T-cell (primary cell): ENCODE results near the gene CTRB2. TPM values are rescaled to one million over a fixed set of nuclear protein-coding genes. Genes with fewer than 3 reads are reported as not detected.

Experiments
- ATAC-seq, 4 experiments: fragments of 200-7000 bp in 3 of 4; fragments of 150-1000 bp in 1 of 4; cut with Tn5 transposase; replicated peaks in 1 of 4; 1 replicate in 3 of 4; 2 replicates in 1 of 4; pipeline ENCODE4 v1.10.0; 2021; ENCODE audit warnings: moderate library complexity in 3 of 4, mild to moderate bottlenecking in 2 of 4, moderate number of reproducible peaks in 1 of 4
- CTCF ChIA-PET, 2 donors: fragments of 300-600 bp; sonication (Branson Sonifier 250); formaldehyde crosslinking; loops; one replicate each; lab custom pipeline; 2022; ENCODE audit warnings: antibody characterized with exemption in 2 of 2; lab: Charles Lee
- POLR2A ChIA-PET, 2 donors: fragments of 300-600 bp; sonication (Branson Sonifier 250); formaldehyde crosslinking; loops; one replicate each; lab custom pipeline; 2022; ENCODE audit warnings: antibody characterized with exemption in 2 of 2; lab: Charles Lee
- DNase-seq, 35 experiments: peaks; one replicate each; pipeline versions ENCODE4 v3.0.0 to v3.0.0-alpha.2; 2013 to 2023
- H3K27ac ChIP-seq: one replicate; pipeline ENCODE4 v1.5.1; 2013; ENCODE audit warnings: low read length
- H3K27me3 ChIP-seq, 2 experiments: replicated peaks in 1 of 2; 1 replicate in 1 of 2; 2 replicates in 1 of 2; pipeline versions ENCODE4 v1.6.1 to v1.7.0; 2013; ENCODE audit warnings: low read length in 1 of 2, mixed read lengths in 1 of 2; ENCODE audit not compliant: control insufficient read depth in 2 of 2, insufficient read depth in 2 of 2; ENCODE audit errors: extremely low read depth in 1 of 2
- H3K36me3 ChIP-seq, 2 donors: 1 replicate in 1 of 2; 2 replicates in 1 of 2; pipeline versions ENCODE4 v1.6.1 to v1.7.0; 2013; ENCODE audit warnings: low read length in 1 of 2; ENCODE audit not compliant: control insufficient read depth in 2 of 2, insufficient read depth in 1 of 2; ENCODE audit errors: extremely low read depth in 1 of 2
- H3K4me1 ChIP-seq, 2 experiments: 1 replicate in 1 of 2; 2 replicates in 1 of 2; pipeline versions ENCODE4 v1.6.1 to v1.7.0; 2013; ENCODE audit warnings: low read length in 2 of 2, mixed read lengths in 1 of 2; ENCODE audit not compliant: insufficient read depth in 2 of 2, control insufficient read depth in 1 of 2; ENCODE audit errors: extremely low read depth in 1 of 2
- H3K4me3 ChIP-seq, 2 donors: 1 replicate in 1 of 2; 2 replicates in 1 of 2; pipeline versions ENCODE4 v1.5.1 to v1.7.0; 2013; ENCODE audit warnings: mild to moderate bottlenecking in 2 of 2, low read length in 1 of 2, moderate library complexity in 1 of 2; ENCODE audit not compliant: control insufficient read depth in 1 of 2; ENCODE audit errors: extremely low read depth in 1 of 2
- H3K9me3 ChIP-seq: 2 replicates; pipeline ENCODE4 v1.7.0; 2013
- H3K27ac Mint-ChIP-seq, 2 donors: one replicate each; pipeline ENCODE4 v1.8.0; 2020 to 2021; ENCODE audit warnings: mild to moderate bottlenecking in 2 of 2, mixed read lengths in 2 of 2
- H3K27me3 Mint-ChIP-seq, 2 donors: one replicate each; pipeline ENCODE4 v1.8.0; 2021 to 2022; ENCODE audit warnings: mixed read lengths in 2 of 2
- H3K36me3 Mint-ChIP-seq: one replicate; pipeline ENCODE4 v1.8.0; 2021; ENCODE audit warnings: mixed read lengths
- H3K4me1 Mint-ChIP-seq, 3 donors: one replicate each; pipeline ENCODE4 v1.8.0; 2020 to 2022; ENCODE audit warnings: mixed read lengths in 3 of 3, mild to moderate bottlenecking in 1 of 3
- H3K4me3 Mint-ChIP-seq, 3 donors: one replicate each; pipeline ENCODE4 v1.8.0; 2020 to 2022; ENCODE audit warnings: mild to moderate bottlenecking in 3 of 3, mixed read lengths in 3 of 3, moderate library complexity in 3 of 3
- H3K9me3 Mint-ChIP-seq, 3 donors: one replicate each; pipeline ENCODE4 v1.8.0; 2020 to 2022; ENCODE audit warnings: mixed read lengths in 3 of 3
- WGBS: methylation state at CpG from one replicate; pipeline ENCODE4 v1.1.5; 2013; ENCODE audit warnings: missing lambda C conversion rate; ENCODE audit not compliant: insufficient coverage; 5-methylcytosine and 5-hydroxymethylcytosine counted together
- total RNA-seq, 35 experiments: library from RNA in 6 of 35; stranded (reverse) in 6 of 35; fragments of 120-200 nt in 1 of 35; gene quantifications; one replicate each; pipeline versions ENCODE4 v1.2.1 to v1.2.4 and lab custom pipeline; 2013 to 2026

CTRB2 gene
- total RNA-seq, 5 donors from 2014 or later (not counting 1 experiment from before 2014, with no cell fraction given), result 14.4 to 18.7 (median 15.1) TPM; not detected in 2

DNA sequence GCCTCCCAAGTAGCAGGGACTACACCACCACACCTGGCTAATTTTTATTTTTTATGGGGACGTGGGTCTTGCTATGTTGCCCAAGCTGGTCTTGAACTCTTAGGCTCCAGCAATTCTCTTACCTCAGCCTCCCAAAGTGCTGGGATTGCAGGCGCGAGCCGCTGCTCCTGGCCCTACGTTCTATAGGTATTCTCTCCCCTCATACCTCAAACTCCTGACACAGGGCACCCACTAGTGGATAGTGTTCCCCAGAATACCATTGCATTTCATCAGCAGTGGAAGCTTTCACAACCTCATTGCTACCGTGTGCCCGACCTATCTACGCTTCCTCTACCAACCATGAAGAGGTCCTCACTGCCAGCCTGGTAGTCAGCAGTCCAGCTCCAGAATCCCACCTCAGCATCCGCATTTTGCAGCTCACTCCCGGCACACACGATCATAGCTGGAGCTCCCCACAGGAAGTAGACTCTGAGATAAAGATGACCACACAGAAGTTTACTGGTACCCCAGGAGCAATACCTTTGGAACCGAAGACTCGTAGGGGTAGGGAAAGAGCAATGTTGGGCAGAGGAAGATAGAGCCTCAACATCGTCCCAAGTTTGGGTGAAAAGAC is 9.3 kb downstream of the CTRB2 start:
- WGBS, result 51% methylated on average over 9 of the region's 14 CpGs
- H3K9me3 ChIP-seq, result no peaks in the 10 kb centered on the region
- no peak overlapping the region for H3K4me3 Mint-ChIP-seq
- H3K36me3 Mint-ChIP-seq, result no peaks in the 10 kb centered on the region
- no peak overlapping the region for H3K27ac ChIP-seq
- H3K27me3 Mint-ChIP-seq, result peaks cover 15 to 18% of the 10 kb centered on the region in 2 donors
- peaks cover 18 to 20% (median 18%) of the 10 kb centered on the region in 3 donors for H3K4me1 Mint-ChIP-seq
- POLR2A ChIA-PET, result no interaction called here
- no peak for ATAC-seq
- no peaks in the 10 kb centered on the region for H3K36me3 ChIP-seq
- H3K27me3 ChIP-seq, result peaks cover 0 to 32% of the 10 kb centered on the region in 2 experiments
- CTCF ChIA-PET, result interaction anchor here (0.6 to 2.9 kb wide), 9 partner anchors 36 to 267 kb away, joined by 3 to 61 read pairs (median 3); partner anchors contain the start of genes CFDP1 (in 1 of the 2) and TMEM170A (in 1 of the 2)
- H3K9me3 Mint-ChIP-seq, result no peaks in the 10 kb centered on the region
- H3K27ac Mint-ChIP-seq, result no peak overlapping the region
- no peak overlapping the region for H3K4me3 ChIP-seq
- peaks cover 2 to 17% of the 10 kb centered on the region in 2 experiments for H3K4me1 ChIP-seq
- DNase-seq, result no peak

DNA sequence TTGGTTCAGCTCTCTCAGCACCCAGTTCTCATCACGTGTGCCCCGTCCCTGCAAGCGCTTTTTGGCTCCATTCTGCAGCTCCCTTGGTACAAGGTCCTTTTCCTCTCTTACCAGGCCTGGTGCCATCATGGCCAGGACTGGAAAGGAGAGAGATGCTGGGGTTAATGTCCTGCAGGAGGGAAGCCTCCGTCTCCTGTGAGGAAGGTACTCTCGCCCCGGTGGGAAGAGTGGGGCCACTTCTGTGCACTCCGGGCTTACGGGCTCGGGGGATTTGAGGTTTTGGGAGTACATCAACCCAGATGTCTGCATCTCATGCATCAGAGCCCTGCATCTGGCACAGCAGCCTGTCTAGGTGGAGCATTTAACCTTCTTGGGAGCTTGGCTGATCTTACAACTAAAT is 10.1 kb downstream of the CTRB2 start:
- POLR2A ChIA-PET, result no interaction called here
- CTCF ChIA-PET, result interaction anchor here (0.6 to 1.0 kb wide), 3 partner anchors 13 to 185 kb away, joined by 3 to 6 read pairs (median 3); no protein-coding TSS in a partner anchor

GRCh38 chr16:75195811-75196790 is 10.9 kb downstream of the CTRB2 start:
- Mint-ChIP-seq H3K27me3 (peaks cover 16 to 18% of the 10 kb centered on the region in 2 donors), H3K4me3 (no peak overlapping the region), H3K27ac (no peak overlapping the region), H3K4me1 (peaks cover 8 to 11% (median 10%) of the 10 kb centered on the region in 3 donors), H3K36me3 (no peaks in the 10 kb centered on the region), H3K9me3 (no peaks in the 10 kb centered on the region)
- Histone ChIP-seq H3K36me3 (no peaks in the 10 kb centered on the region), H3K27ac (no peak overlapping the region), H3K27me3 (peaks cover 0 to 32% of the 10 kb centered on the region in 2 experiments), H3K9me3 (no peaks in the 10 kb centered on the region), H3K4me1 (peaks cover under 1 to 9% of the 10 kb centered on the region in 2 experiments), H3K4me3 (no peak overlapping the region)
- WGBS, result 84% methylated on average over 24 of the region's 24 CpGs
- ATAC-seq (no peak), DNase-seq (no peak)
- CTCF ChIA-PET, result interaction anchor here (0.6 to 1.0 kb wide), 4 partner anchors 12 to 209 kb away, joined by 3 to 11 read pairs (median 4); no protein-coding TSS in a partner anchor
- POLR2A ChIA-PET, result no interaction called here

More for the DNA sequence above, 10.1 kb downstream of the CTRB2 start:
- DNase-seq (no peak), ATAC-seq (no peak)
- H3K27me3 Mint-ChIP-seq, result peaks cover 16 to 18% of the 10 kb centered on the region in 2 donors
- Histone ChIP-seq H3K4me1 (peaks cover 2 to 14% of the 10 kb centered on the region in 2 experiments), H3K27ac (no peak overlapping the region), H3K27me3 (peaks cover 0 to 32% of the 10 kb centered on the region in 2 experiments), H3K4me3 (no peak overlapping the region), H3K9me3 (no peaks in the 10 kb centered on the region), H3K36me3 (no peaks in the 10 kb centered on the region)
- H3K9me3 Mint-ChIP-seq, result no peaks in the 10 kb centered on the region
- peaks cover 15 to 16% (median 16%) of the 10 kb centered on the region in 3 donors for H3K4me1 Mint-ChIP-seq
- 75% methylated on average over 6 of the region's 9 CpGs for WGBS
- no peak overlapping the region for H3K4me3 Mint-ChIP-seq
- H3K36me3 Mint-ChIP-seq, result no peaks in the 10 kb centered on the region
- H3K27ac Mint-ChIP-seq, result no peak overlapping the region

GRCh38 chr16:75193730-75194444 is 13.1 kb downstream of the CTRB2 start:
- H3K4me3 Mint-ChIP-seq, result no peak overlapping the region
- POLR2A ChIA-PET, result no interaction called here
- 88% methylated on average over 7 of the region's 10 CpGs for WGBS
- H3K4me1 Mint-ChIP-seq, result no peaks in the 10 kb centered on the region
- H3K27ac ChIP-seq, result no peak overlapping the region
- CTCF ChIA-PET, result no interaction called here
- H3K4me3 ChIP-seq, result no peak overlapping the region
- no peaks in the 10 kb centered on the region for H3K9me3 Mint-ChIP-seq
- ATAC-seq (no peak), DNase-seq (no peak)
- no peaks in the 10 kb centered on the region for H3K9me3 ChIP-seq
- peaks cover 0 to 33% of the 10 kb centered on the region in 2 experiments for H3K27me3 ChIP-seq
- H3K27me3 Mint-ChIP-seq, result peaks cover 16 to 18% of the 10 kb centered on the region in 2 donors
- H3K36me3 ChIP-seq, result no peaks in the 10 kb centered on the region
- H3K36me3 Mint-ChIP-seq, result no peaks in the 10 kb centered on the region
- H3K4me1 ChIP-seq, result no peaks in the 10 kb centered on the region
- no peak overlapping the region for H3K27ac Mint-ChIP-seq

DNA sequence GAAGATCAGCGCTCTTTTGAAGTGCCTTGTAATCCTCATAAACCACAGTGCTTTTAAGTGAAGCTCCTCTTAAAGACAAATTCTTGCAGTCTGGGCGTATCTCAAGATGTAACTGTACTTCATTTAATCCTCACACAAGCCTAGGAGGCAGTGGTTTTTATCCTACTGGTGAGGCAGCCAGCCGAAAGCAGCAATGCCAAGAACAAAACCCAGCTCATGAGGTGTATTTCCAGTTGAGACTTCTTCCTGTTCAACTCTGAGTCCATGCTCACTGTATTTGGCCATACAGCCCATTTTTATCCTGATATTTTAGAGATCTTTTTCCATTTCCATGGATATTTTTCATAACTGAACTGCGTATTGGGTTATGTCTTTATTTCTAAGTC is 13.7 kb downstream of the CTRB2 start:
- Mint-ChIP-seq H3K4me3 (no peak overlapping the region), H3K36me3 (no peaks in the 10 kb centered on the region), H3K27ac (no peak overlapping the region), H3K4me1 (no peaks in the 10 kb centered on the region), H3K9me3 (no peaks in the 10 kb centered on the region), H3K27me3 (peaks cover 12 to 16% of the 10 kb centered on the region in 2 donors)
- ATAC-seq (no peak), DNase-seq (no peak)
- WGBS, result 80% methylated on average over 3 of the region's 4 CpGs
- H3K36me3 ChIP-seq, result no peaks in the 10 kb centered on the region
- CTCF ChIA-PET, result no interaction called here
- H3K9me3 ChIP-seq, result no peaks in the 10 kb centered on the region
- no peak overlapping the region for H3K4me3 ChIP-seq
- no peak overlapping the region for H3K27ac ChIP-seq
- peaks cover 0 to 32% of the 10 kb centered on the region in 2 experiments for H3K27me3 ChIP-seq
- no peaks in the 10 kb centered on the region for H3K4me1 ChIP-seq
- POLR2A ChIA-PET, result no interaction called here
